ELF-1 (cell line): ENCODE measurements around the gene MAP4K5.
"Not testable (repeated sequence)": the region's sequence is repeated elsewhere in the genome, so short reads cannot be mapped to it uniquely, and the experiment has no call there.

Experiments
- DNase-seq: peaks from one replicate; pipeline ENCODE4 v3.0.0-alpha.2; 2016; ENCODE audit warnings: low read depth, low spot score

Gene MAP4K5

GRCh38 chr14:50532502-50533240 lies at the start of gene MAP4K5:
MAP4K5 (minus strand) TSS chr14:50532569; CDS start chr14:50532049, 520 bp downstream.
- DNase-seq, result peak; percentile 94

- DNase-seq, result no peak
Observed at GRCh38 chr14:50578433-50578832, 46.1 kb upstream of the MAP4K5 start.

- no peak for DNase-seq
Observed at GRCh38 chr14:50577982-50578381, 45.6 kb upstream of the MAP4K5 start.

GRCh38 chr14:50575769-50576168 lies 43.4 kb upstream of the MAP4K5 start:
- no peak for DNase-seq

GRCh38 chr14:50573862-50574261 lies 41.5 kb upstream of the MAP4K5 start:
- DNase-seq, result no peak

- no peak for DNase-seq
Observed at GRCh38 chr14:50569714-50570274, 37.4 kb upstream of the MAP4K5 start.

GRCh38 chr14:50562841-50563240 lies 30.5 kb upstream of the MAP4K5 start:
- no peak for DNase-seq

GRCh38 chr14:50560931-50561285 lies 28.5 kb upstream of the MAP4K5 start:
- no peak for DNase-seq

GRCh38 chr14:50559990-50560930 lies 27.9 kb upstream of the MAP4K5 start, which contains the start of gene ATL1:
ATL1 (plus strand) TSS chr14:50560145; CDS start chr14:50560266, 121 bp downstream.
- DNase-seq, result peak; percentile 83

GRCh38 chr14:50552796-50553195 lies 20.4 kb upstream of the MAP4K5 start:
- DNase-seq, result not testable (repeated sequence)

GRCh38 chr14:50551877-50552276 lies 19.5 kb upstream of the MAP4K5 start:
- no peak for DNase-seq

GRCh38 chr14:50550294-50550693 lies 17.9 kb upstream of the MAP4K5 start:
- peak; percentile 52 for DNase-seq

GRCh38 chr14:50545618-50546017 lies 13.2 kb upstream of the MAP4K5 start:
- no peak for DNase-seq

- no peak for DNase-seq
Observed at GRCh38 chr14:50544911-50545310, 12.5 kb upstream of the MAP4K5 start.

GRCh38 chr14:50542941-50543418 lies 10.6 kb upstream of the MAP4K5 start:
- no peak for DNase-seq

- no peak for DNase-seq
Observed at GRCh38 chr14:50541159-50541567, 8.8 kb upstream of the MAP4K5 start.

GRCh38 chr14:50539051-50539450 lies 6.7 kb upstream of the MAP4K5 start:
- DNase-seq, result no peak

- not testable (repeated sequence) for DNase-seq
Observed at GRCh38 chr14:50538034-50538433, 5.7 kb upstream of the MAP4K5 start.

- DNase-seq, result no peak
Observed at GRCh38 chr14:50534997-50535396, 2.6 kb upstream of the MAP4K5 start.

GRCh38 chr14:50534416-50534815 lies 2.0 kb upstream of the MAP4K5 start:
- DNase-seq, result no peak

- DNase-seq, result no peak
Observed at GRCh38 chr14:50533806-50534205, 1.4 kb upstream of the MAP4K5 start.

GRCh38 chr14:50533241-50533705 lies 904 bp upstream of the MAP4K5 start:
- no peak for DNase-seq
